ENCODE results near the gene PACRG. TPM values are rescaled to one million over a fixed set of nuclear protein-coding genes. Genes with fewer than 3 reads are reported as not detected.

The PACRG gene
- polyA plus RNA-seq, 1 donor: 1.5 TPM

DNA sequence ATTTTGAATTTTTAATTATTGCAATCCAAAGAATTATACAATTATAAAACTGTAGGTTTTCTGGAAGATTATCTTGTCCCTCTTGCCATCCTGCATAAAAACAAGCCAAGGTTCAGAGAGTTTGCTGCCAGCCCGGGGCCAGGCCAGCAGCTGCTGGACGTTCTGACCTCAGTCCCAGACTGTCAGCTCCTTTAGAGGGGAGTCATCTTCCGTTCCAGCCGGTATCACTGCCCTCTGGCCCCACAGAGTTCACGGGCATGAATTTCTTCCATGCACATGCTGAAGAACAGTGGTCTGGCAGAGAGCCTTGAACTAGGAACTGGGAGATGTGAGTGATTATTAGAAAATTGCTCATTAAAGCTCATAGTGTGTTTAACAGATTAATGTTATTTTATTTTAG, 556.4 kb downstream of the PACRG start:
- H3K27me3 ChIP-seq (ENCODE audit: control insufficient read depth, insufficient read depth, low read length): no peaks in the 10 kb centered on the region
- DNase-seq: no peak
- WGBS (ENCODE audit: insufficient coverage, low lambda C conversion rate): no CpG with 5 or more reads among the region's 5 CpGs
- H3K4me3 ChIP-seq (ENCODE audit: low read length): no peak overlapping the region
- no peaks in the 10 kb centered on the region for H3K36me3 ChIP-seq (ENCODE audit: control insufficient read depth, insufficient read depth, low read length)
- H3K4me1 ChIP-seq (ENCODE audit: control insufficient read depth, insufficient read depth, low read length): no peaks in the 10 kb centered on the region
- H3K9me3 ChIP-seq (ENCODE audit: control insufficient read depth, low read depth, low read length): no peaks in the 10 kb centered on the region
- H3K27ac ChIP-seq (ENCODE audit: low read length): no peak overlapping the region

DNA sequence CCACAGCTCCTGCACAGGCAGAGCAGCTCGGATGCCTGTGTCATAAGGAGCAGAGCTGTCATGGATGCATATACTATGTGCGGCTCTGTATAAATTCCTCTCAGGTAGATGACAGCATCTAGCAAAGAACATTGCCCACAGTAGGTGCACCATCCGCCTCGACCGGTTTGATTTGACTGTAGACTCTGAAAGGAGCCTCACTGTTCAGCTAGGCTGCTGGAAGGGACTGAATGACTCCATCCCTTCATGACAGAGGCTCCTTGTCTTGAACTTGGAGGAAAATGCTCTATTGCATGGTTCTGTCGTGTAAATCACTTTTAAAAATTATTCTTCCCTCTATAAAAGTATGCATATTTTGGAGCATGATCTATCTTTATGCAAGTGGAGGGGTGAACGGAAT, 557.9 kb downstream of the PACRG start:
- Histone ChIP-seq H3K27ac (ENCODE audit: low read length) (no peak overlapping the region), H3K36me3 (ENCODE audit: control insufficient read depth, insufficient read depth, low read length) (no peaks in the 10 kb centered on the region), H3K9me3 (ENCODE audit: control insufficient read depth, low read depth, low read length) (peaks cover 4% of the 10 kb centered on the region), H3K4me1 (ENCODE audit: control insufficient read depth, insufficient read depth, low read length) (no peaks in the 10 kb centered on the region), H3K4me3 (ENCODE audit: low read length) (no peak overlapping the region), H3K27me3 (ENCODE audit: control insufficient read depth, insufficient read depth, low read length) (no peaks in the 10 kb centered on the region)
- 100% methylated on average over 1 of the region's 7 CpGs for WGBS (ENCODE audit: insufficient coverage, low lambda C conversion rate)
- no peak for DNase-seq

- Histone ChIP-seq H3K36me3 (ENCODE audit: control insufficient read depth, insufficient read depth, low read length) (no peaks in the 10 kb centered on the region), H3K4me3 (ENCODE audit: low read length) (no peak overlapping the region), H3K27me3 (ENCODE audit: control insufficient read depth, insufficient read depth, low read length) (no peaks in the 10 kb centered on the region), H3K27ac (ENCODE audit: low read length) (no peak overlapping the region), H3K9me3 (ENCODE audit: control insufficient read depth, low read depth, low read length) (peaks cover 6% of the 10 kb centered on the region), H3K4me1 (ENCODE audit: control insufficient read depth, insufficient read depth, low read length) (no peaks in the 10 kb centered on the region)
- DNase-seq: no peak
- WGBS (ENCODE audit: insufficient coverage, low lambda C conversion rate): 78% methylated on average over 1 of the region's 8 CpGs
Observed at GRCh38 chr6:163287626-163288025, 559.9 kb downstream of the PACRG start.

GRCh38 chr6:163288066-163288465, 560.3 kb downstream of the PACRG start:
- Histone ChIP-seq H3K27ac (ENCODE audit: low read length) (no peak overlapping the region), H3K27me3 (ENCODE audit: control insufficient read depth, insufficient read depth, low read length) (no peaks in the 10 kb centered on the region), H3K4me3 (ENCODE audit: low read length) (no peak overlapping the region), H3K36me3 (ENCODE audit: control insufficient read depth, insufficient read depth, low read length) (no peaks in the 10 kb centered on the region), H3K9me3 (ENCODE audit: control insufficient read depth, low read depth, low read length) (peaks cover 6% of the 10 kb centered on the region), H3K4me1 (ENCODE audit: control insufficient read depth, insufficient read depth, low read length) (no peaks in the 10 kb centered on the region)
- WGBS (ENCODE audit: insufficient coverage, low lambda C conversion rate): no CpG with 5 or more reads among the region's 8 CpGs
- DNase-seq: no peak

- H3K27ac ChIP-seq (ENCODE audit: low read length): no peak overlapping the region
- no peak overlapping the region for H3K4me3 ChIP-seq (ENCODE audit: low read length)
- H3K9me3 ChIP-seq (ENCODE audit: control insufficient read depth, low read depth, low read length): peaks cover 6% of the 10 kb centered on the region
- no peaks in the 10 kb centered on the region for H3K27me3 ChIP-seq (ENCODE audit: control insufficient read depth, insufficient read depth, low read length)
- WGBS (ENCODE audit: insufficient coverage, low lambda C conversion rate): 93% methylated on average over 3 of the region's 11 CpGs
- no peaks in the 10 kb centered on the region for H3K4me1 ChIP-seq (ENCODE audit: control insufficient read depth, insufficient read depth, low read length)
- DNase-seq: no peak
- H3K36me3 ChIP-seq (ENCODE audit: control insufficient read depth, insufficient read depth, low read length): no peaks in the 10 kb centered on the region
Observed at GRCh38 chr6:163288915-163289314, 561.1 kb downstream of the PACRG start.

- H3K4me1 ChIP-seq (ENCODE audit: control insufficient read depth, insufficient read depth, low read length): no peaks in the 10 kb centered on the region
- no CpG with 5 or more reads among the region's 4 CpGs for WGBS (ENCODE audit: insufficient coverage, low lambda C conversion rate)
- no peak overlapping the region for H3K27ac ChIP-seq (ENCODE audit: low read length)
- H3K9me3 ChIP-seq (ENCODE audit: control insufficient read depth, low read depth, low read length): peaks cover 6% of the 10 kb centered on the region
- no peak overlapping the region for H3K4me3 ChIP-seq (ENCODE audit: low read length)
- no peaks in the 10 kb centered on the region for H3K36me3 ChIP-seq (ENCODE audit: control insufficient read depth, insufficient read depth, low read length)
- no peaks in the 10 kb centered on the region for H3K27me3 ChIP-seq (ENCODE audit: control insufficient read depth, insufficient read depth, low read length)
- DNase-seq: no peak
Observed at GRCh38 chr6:163289447-163289846, 561.7 kb downstream of the PACRG start.

DNA sequence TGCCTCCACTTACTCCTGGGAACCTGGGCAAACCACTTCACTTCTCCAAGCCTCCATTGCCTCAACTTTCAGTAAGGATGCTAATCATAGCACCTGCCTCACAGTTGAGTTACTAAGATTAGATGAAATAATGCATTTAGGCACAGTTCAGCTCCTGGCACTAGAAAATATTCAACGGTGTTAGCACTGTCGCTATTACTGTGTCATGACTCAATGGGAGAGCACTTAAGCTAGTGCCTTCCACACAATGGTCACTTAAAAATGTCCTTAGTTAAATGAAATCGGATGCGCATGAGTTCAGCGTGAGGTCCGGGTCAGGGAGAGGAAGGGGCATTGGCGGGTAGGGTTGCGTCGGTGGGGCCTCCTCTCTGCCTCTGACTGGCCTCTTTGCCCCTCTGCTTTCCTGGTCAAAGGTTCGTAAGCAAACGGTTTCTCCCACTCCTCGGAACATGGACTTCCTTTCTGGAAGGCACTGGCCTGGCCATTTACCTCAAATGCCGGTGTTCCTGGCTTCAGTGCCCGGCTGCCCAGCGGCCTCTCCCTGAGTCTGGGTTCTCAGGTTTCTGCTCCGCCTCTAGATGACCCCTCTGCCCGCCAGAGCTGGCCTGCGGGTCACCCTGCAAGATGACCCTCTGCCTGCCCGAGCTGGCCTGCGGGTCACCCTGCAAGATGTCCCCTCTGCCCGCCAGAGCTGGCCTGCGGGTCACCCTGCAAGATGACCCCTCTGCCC, 562.9 kb downstream of the PACRG start:
- WGBS (ENCODE audit: insufficient coverage, low lambda C conversion rate): 100% methylated on average over 2 of the region's 22 CpGs

GRCh38 chr6:163291622-163292021, 563.8 kb downstream of the PACRG start:
- Histone ChIP-seq H3K27ac (ENCODE audit: low read length) (no peak overlapping the region), H3K4me3 (ENCODE audit: low read length) (no peak overlapping the region), H3K27me3 (ENCODE audit: control insufficient read depth, insufficient read depth, low read length) (no peaks in the 10 kb centered on the region), H3K9me3 (ENCODE audit: control insufficient read depth, low read depth, low read length) (peaks cover 6% of the 10 kb centered on the region), H3K4me1 (ENCODE audit: control insufficient read depth, insufficient read depth, low read length) (no peaks in the 10 kb centered on the region), H3K36me3 (ENCODE audit: control insufficient read depth, insufficient read depth, low read length) (no peaks in the 10 kb centered on the region)
- WGBS (ENCODE audit: insufficient coverage, low lambda C conversion rate): 80% methylated on average over 2 of the region's 5 CpGs
- DNase-seq: no peak

More for the DNA sequence above, 562.9 kb downstream of the PACRG start:
- no peak overlapping the region for H3K4me3 ChIP-seq (ENCODE audit: low read length)
- no peak for DNase-seq
- H3K27ac ChIP-seq (ENCODE audit: low read length): no peak overlapping the region
- H3K4me1 ChIP-seq (ENCODE audit: control insufficient read depth, insufficient read depth, low read length): no peaks in the 10 kb centered on the region
- peaks cover 6% of the 10 kb centered on the region for H3K9me3 ChIP-seq (ENCODE audit: control insufficient read depth, low read depth, low read length)
- H3K36me3 ChIP-seq (ENCODE audit: control insufficient read depth, insufficient read depth, low read length): no peaks in the 10 kb centered on the region
- H3K27me3 ChIP-seq (ENCODE audit: control insufficient read depth, insufficient read depth, low read length): no peaks in the 10 kb centered on the region

- no peaks in the 10 kb centered on the region for H3K27me3 ChIP-seq (ENCODE audit: control insufficient read depth, insufficient read depth, low read length)
- H3K4me3 ChIP-seq (ENCODE audit: low read length): no peak overlapping the region
- WGBS (ENCODE audit: insufficient coverage, low lambda C conversion rate): 100% methylated on average over 1 of the region's 6 CpGs
- no peak overlapping the region for H3K27ac ChIP-seq (ENCODE audit: low read length)
- DNase-seq: no peak
- no peaks in the 10 kb centered on the region for H3K36me3 ChIP-seq (ENCODE audit: control insufficient read depth, insufficient read depth, low read length)
- H3K4me1 ChIP-seq (ENCODE audit: control insufficient read depth, insufficient read depth, low read length): no peaks in the 10 kb centered on the region
- H3K9me3 ChIP-seq (ENCODE audit: control insufficient read depth, low read depth, low read length): peaks cover 6% of the 10 kb centered on the region
Observed at GRCh38 chr6:163293286-163293685, 565.5 kb downstream of the PACRG start.

DNA sequence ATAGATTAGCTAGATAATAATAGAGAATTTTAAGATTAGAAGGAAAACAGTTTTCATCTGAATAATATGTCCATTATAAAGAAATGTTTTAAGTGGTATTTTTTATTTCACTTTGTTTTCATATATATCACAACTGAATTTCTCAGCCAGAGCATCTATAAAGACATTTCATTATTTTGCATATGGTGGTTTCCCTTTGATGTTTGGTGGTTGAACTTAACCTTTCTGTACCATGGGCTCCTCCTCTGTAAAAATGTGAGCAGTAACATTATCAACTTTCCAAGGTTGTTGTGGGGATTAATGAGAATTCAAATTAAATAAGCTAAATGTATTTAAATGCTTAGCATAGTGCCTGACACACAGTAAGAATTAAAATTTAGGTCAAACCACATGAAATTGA, 567.0 kb downstream of the PACRG start:
- H3K9me3 ChIP-seq (ENCODE audit: control insufficient read depth, low read depth, low read length): peaks cover 6% of the 10 kb centered on the region
- no peaks in the 10 kb centered on the region for H3K36me3 ChIP-seq (ENCODE audit: control insufficient read depth, insufficient read depth, low read length)
- no peak overlapping the region for H3K27ac ChIP-seq (ENCODE audit: low read length)
- no peak for DNase-seq
- no peak overlapping the region for H3K4me3 ChIP-seq (ENCODE audit: low read length)
- H3K4me1 ChIP-seq (ENCODE audit: control insufficient read depth, insufficient read depth, low read length): no peaks in the 10 kb centered on the region
- no peaks in the 10 kb centered on the region for H3K27me3 ChIP-seq (ENCODE audit: control insufficient read depth, insufficient read depth, low read length)

GRCh38 chr6:163296835-163297519, 569.2 kb downstream of the PACRG start:
- H3K4me3 ChIP-seq (ENCODE audit: low read length): no peak overlapping the region
- no peak for DNase-seq
- H3K27ac ChIP-seq (ENCODE audit: low read length): no peak overlapping the region
- no peaks in the 10 kb centered on the region for H3K9me3 ChIP-seq (ENCODE audit: control insufficient read depth, low read depth, low read length)
- no peaks in the 10 kb centered on the region for H3K36me3 ChIP-seq (ENCODE audit: control insufficient read depth, insufficient read depth, low read length)
- H3K4me1 ChIP-seq (ENCODE audit: control insufficient read depth, insufficient read depth, low read length): no peaks in the 10 kb centered on the region
- no peaks in the 10 kb centered on the region for H3K27me3 ChIP-seq (ENCODE audit: control insufficient read depth, insufficient read depth, low read length)
- WGBS (ENCODE audit: insufficient coverage, low lambda C conversion rate): 87% methylated on average over 3 of the region's 6 CpGs
